WERI-Rb-1 (cell line): ENCODE measurements around the gene SET.
A peak's percentile ranks its signal among the peaks of the same experiment; 100 is the strongest.

Experiments
- DNase-seq: peaks from one replicate; pipeline ENCODE4 v3.0.0-alpha.2; 2020
- H3K27ac ChIP-seq: fragments of 250-450 bp; sonication (Bioruptor Pico); 2 replicates; pipeline ENCODE4 v1.5.1; 2020; ENCODE audit warnings: mild to moderate bottlenecking, moderate library complexity
- H3K27me3 ChIP-seq: fragments of 250-450 bp; sonication (Bioruptor Pico); 2 replicates; pipeline ENCODE4 v1.5.1; 2021; ENCODE audit warnings: mild to moderate bottlenecking, low read depth, moderate library complexity; ENCODE audit not compliant: insufficient read depth, severe bottlenecking
- H3K36me3 ChIP-seq: fragments of 250-450 bp; sonication (Bioruptor Pico); 2 replicates; pipeline ENCODE4 v1.5.1; 2020; ENCODE audit warnings: mild to moderate bottlenecking, moderate library complexity
- H3K4me3 ChIP-seq: 2 replicates; pipeline ENCODE4 v1.5.1; 2011; ENCODE audit warnings: low read depth, mild to moderate bottlenecking, control low read depth, low read length
- H3K9me3 ChIP-seq: fragments of 250-450 bp; sonication (Bioruptor Pico); 2 replicates; pipeline ENCODE4 v1.5.1; 2021; ENCODE audit warnings: mild to moderate bottlenecking, moderate library complexity; ENCODE audit not compliant: severe bottlenecking
- TF ChIP-seq, protein P1 (sequence below): IDR thresholded peaks from 2 replicates; pipeline ENCODE4 v1.5.1; 2011; ENCODE audit warnings: low read depth, mild to moderate bottlenecking, control low read depth, inconsistent platforms, low read length

SET gene

GRCh38 chr9:128729302-128729701 lies 40.3 kb downstream of the SET start:
- DNase-seq: no peak
- Histone ChIP-seq H3K27ac (peak overlapping the region; percentile 16), H3K9me3 (no peaks in the 10 kb centered on the region), H3K4me3 (no peak overlapping the region), H3K27me3 (no peaks in the 10 kb centered on the region), H3K36me3 (peaks cover 14% of the 10 kb centered on the region)
- TF ChIP-seq, protein P1, sequence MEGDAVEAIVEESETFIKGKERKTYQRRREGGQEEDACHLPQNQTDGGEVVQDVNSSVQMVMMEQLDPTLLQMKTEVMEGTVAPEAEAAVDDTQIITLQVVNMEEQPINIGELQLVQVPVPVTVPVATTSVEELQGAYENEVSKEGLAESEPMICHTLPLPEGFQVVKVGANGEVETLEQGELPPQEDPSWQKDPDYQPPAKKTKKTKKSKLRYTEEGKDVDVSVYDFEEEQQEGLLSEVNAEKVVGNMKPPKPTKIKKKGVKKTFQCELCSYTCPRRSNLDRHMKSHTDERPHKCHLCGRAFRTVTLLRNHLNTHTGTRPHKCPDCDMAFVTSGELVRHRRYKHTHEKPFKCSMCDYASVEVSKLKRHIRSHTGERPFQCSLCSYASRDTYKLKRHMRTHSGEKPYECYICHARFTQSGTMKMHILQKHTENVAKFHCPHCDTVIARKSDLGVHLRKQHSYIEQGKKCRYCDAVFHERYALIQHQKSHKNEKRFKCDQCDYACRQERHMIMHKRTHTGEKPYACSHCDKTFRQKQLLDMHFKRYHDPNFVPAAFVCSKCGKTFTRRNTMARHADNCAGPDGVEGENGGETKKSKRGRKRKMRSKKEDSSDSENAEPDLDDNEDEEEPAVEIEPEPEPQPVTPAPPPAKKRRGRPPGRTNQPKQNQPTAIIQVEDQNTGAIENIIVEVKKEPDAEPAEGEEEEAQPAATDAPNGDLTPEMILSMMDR: no peak

DNA sequence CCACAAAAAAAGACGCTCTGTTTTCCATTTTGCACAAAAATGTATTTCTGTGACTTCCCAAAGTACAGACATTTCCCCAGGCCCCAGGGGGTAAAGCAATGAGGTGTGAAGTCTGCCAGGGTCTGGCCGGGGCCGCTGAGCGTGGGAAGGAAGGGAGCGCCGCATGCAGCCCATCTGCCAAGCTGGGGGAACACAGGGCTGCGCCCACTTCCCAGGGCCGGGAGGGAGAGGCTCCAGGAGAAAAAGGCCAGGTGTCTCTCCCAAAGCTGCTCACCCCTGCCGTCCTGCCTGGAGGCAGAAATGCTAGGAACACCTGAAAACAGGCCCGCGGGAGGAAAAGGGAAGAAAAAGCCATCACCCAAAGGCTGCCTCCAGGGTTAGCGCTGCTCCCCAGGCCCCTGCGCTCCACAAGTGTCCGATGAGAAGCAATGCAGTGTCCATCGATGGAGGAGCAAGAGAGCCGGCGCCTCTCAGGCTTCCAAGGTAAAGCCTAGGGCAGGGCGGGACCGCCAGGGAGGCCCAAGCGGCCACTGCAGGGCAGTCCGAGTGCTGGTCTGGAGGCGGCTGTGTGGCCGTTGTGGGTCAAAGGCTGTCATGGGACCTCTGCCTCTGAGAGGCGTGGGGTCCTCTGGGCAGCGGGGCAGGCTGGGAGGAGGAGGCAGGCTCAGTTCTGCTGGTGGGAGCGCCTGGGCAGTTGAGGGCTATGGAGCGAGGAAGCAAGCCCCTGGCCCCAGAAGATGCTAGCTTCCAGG lies 40.9 kb downstream of the SET start:
- no peak for DNase-seq
- Histone ChIP-seq H3K4me3 (no peak overlapping the region), H3K27ac (peak overlapping the region; percentile 16), H3K36me3 (peaks cover 20% of the 10 kb centered on the region), H3K9me3 (no peaks in the 10 kb centered on the region), H3K27me3 (no peaks in the 10 kb centered on the region)
- TF ChIP-seq, protein P1: no peak

DNA sequence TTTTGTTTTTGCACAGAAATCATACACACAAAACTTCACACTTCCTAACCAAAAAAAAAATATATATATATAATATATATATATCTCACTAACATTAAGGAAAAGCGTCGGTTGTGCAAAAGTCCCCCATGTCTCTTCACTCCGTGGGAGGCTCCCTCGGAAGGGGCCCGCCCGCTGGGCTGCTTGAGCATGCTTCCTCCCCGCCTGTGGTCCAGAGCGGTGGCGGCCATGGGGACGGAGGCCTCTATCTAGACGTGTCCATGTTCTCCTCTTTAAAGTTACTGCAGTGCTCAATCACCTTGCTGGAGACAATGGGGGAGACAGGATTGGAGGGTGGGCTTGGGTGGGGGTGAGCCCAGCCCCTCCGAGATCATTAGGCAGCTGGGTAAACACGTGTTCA lies 42.1 kb downstream of the SET start:
- DNase-seq: no peak
- Histone ChIP-seq H3K9me3 (no peaks in the 10 kb centered on the region), H3K4me3 (no peak overlapping the region), H3K27ac (no peak overlapping the region), H3K27me3 (no peaks in the 10 kb centered on the region), H3K36me3 (peaks cover 25% of the 10 kb centered on the region)
- TF ChIP-seq, protein P1: no peak

DNA sequence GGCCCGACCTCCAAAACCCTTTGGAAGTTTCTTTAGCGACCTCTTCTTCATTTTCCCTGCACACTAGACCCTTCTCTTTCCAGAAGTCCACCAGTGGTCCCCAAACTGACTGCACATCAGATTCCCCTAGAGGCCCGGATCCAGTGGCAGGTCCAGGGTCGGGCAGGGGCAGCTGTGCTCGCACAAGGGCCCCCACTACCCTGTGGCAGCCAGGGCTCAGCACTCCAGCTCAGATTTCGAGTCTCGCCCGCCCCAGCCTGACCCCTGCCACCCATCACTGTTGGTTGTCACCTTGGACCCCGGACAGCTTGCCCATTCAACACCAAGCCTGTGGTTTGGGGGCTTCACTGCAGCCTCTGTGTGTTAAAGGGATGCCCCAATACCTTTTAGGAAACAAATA lies 42.7 kb downstream of the SET start:
- H3K27me3 ChIP-seq: no peaks in the 10 kb centered on the region
- H3K9me3 ChIP-seq: no peaks in the 10 kb centered on the region
- peaks cover 25% of the 10 kb centered on the region for H3K36me3 ChIP-seq
- no peak overlapping the region for H3K4me3 ChIP-seq
- no peak overlapping the region for H3K27ac ChIP-seq
- DNase-seq: no peak
- TF ChIP-seq, protein P1: no peak

DNA sequence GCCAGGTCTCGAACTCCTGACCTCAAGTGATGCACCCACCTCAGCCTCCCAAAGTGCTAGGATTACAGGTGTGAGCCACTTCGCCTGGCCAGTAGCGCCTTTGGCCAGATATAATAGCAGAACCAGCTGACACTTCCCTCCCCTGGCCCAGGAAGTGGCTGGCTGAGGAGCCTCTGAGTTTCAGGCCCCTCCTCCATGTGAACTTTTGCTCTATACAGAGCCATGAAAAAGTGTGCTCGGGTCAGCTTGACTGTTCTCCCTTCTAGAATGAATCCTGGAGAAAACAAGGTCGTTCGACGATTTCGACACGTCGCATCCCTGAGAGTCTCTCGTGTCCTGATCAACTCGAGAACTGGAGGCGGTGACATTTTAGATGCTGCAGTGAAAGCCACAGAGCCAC lies 43.6 kb downstream of the SET start:
- Histone ChIP-seq H3K4me3 (no peak overlapping the region), H3K27me3 (no peaks in the 10 kb centered on the region), H3K27ac (no peak overlapping the region; the same call in 1 of the 2 replicates), H3K9me3 (no peaks in the 10 kb centered on the region), H3K36me3 (peaks cover 31% of the 10 kb centered on the region)
- DNase-seq: no peak
- TF ChIP-seq, protein P1: no peak

DNA sequence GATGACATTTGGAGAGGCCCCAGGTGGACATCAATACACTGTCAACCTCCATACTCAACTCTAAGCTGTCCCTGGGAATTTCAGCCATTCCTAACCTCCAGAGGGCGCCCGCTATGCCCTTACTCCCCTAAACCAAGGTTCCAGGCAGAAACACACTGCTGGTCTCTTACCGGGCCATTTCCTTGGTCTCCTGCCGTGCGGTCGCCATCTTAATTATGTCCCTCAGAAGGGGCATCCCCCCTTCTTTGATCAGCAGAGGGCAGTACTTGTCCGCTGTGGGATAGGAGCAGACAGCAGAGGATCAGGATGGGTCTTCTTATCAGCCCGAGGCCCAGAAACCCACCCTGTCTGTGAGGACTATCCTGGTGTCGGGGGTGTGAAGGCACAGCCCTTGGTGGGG lies 44.2 kb downstream of the SET start:
- TF ChIP-seq, protein P1: peak; percentile 92
- peak; percentile 98 for DNase-seq

More for the DNA sequence above, 44.2 kb downstream of the SET start:
- no peak overlapping the region for H3K4me3 ChIP-seq
- peaks cover 32% of the 10 kb centered on the region for H3K36me3 ChIP-seq
- H3K27me3 ChIP-seq: no peaks in the 10 kb centered on the region
- H3K27ac ChIP-seq: peak overlapping the region; percentile 50
- no peaks in the 10 kb centered on the region for H3K9me3 ChIP-seq
